Breast epithelium (tissue), 4 donors: ENCODE results near the gene SIGLEC11. TPM values are rescaled to one million over a fixed set of nuclear protein-coding genes. Genes with fewer than 3 reads are reported as not detected.

ENCODE experiments used
- DNase-seq, 2 donors: peaks; one replicate each; pipeline ENCODE4 v3.0.0-alpha.2; 2019; ENCODE audit warnings: low spot score in 2 of 2
- H3K27ac ChIP-seq, 2 donors: fragments of 200-600 bp; sonication (generic) in 1 of 2; one replicate each; pipeline ENCODE4 v1.5.1; 2016 to 2019; ENCODE audit warnings: mild to moderate bottlenecking in 1 of 2
- H3K27me3 ChIP-seq, 2 donors: fragments of 200-600 bp; sonication (generic) in 1 of 2; one replicate each; pipeline versions ENCODE4 v1.5.1 to v1.6.0; 2017 to 2019; ENCODE audit warnings: control low read depth in 1 of 2, mild to moderate bottlenecking in 1 of 2
- H3K36me3 ChIP-seq: fragments of 200-600 bp; one replicate; pipeline ENCODE4 v1.5.1; 2019
- H3K4me1 ChIP-seq, 2 donors: fragments of 200-600 bp; sonication (generic); one replicate each; pipeline ENCODE4 v1.5.1; 2016 to 2019; ENCODE audit warnings: control low read depth in 1 of 2
- H3K4me3 ChIP-seq, 3 donors: fragments of 200-600 bp; sonication (generic); 1 replicate in 2 of 3; 2 replicates in 1 of 3; pipeline ENCODE4 v1.5.1; 2016 to 2019; ENCODE audit warnings: mild to moderate bottlenecking in 3 of 3, moderate library complexity in 2 of 3
- H3K9me3 ChIP-seq, 2 donors: fragments of 200-600 bp; sonication (generic) in 1 of 2; one replicate each; pipeline ENCODE4 v1.5.1; 2016 to 2019; ENCODE audit warnings: control low read depth in 1 of 2
- POLR2A ChIP-seq: fragments of 450-650 bp; IDR thresholded peaks from one replicate; pipeline ENCODE4 v1.6.1; 2016; ENCODE audit warnings: antibody characterized with exemption, mild to moderate bottlenecking, moderate library complexity
- POLR2AphosphoS5 ChIP-seq, 3 donors: sonication (generic); formaldehyde crosslinking; IDR thresholded peaks; one replicate each; pipeline ENCODE4 v1.6.1; 2017; ENCODE audit warnings: antibody characterized with exemption in 3 of 3
- intact Hi-C: fragments of 100-400 bp; cut with DNase I; formaldehyde crosslinking; loops from one replicate; pipeline ENCODE4 v1.15.1; 2023; ENCODE audit warnings: low total_unique reads
- total RNA-seq, 3 donors: library from RNA; depleted of rRNA; stranded (reverse); fragments of >200 nt; gene quantifications; one replicate each; pipeline ENCODE4 v1.1.0, GENCODE V29; 2016
- TF ChIP-seq, protein P1 (sequence below), 3 donors: fragments of 450-650 bp; IDR thresholded peaks; one replicate each; pipeline ENCODE4 v1.5.1; 2016 to 2017; ENCODE audit warnings: antibody characterized with exemption in 3 of 3, mild to moderate bottlenecking in 3 of 3, moderate library complexity in 3 of 3

SIGLEC11 gene
- total RNA-seq, 3 donors from 2014 or later: 0.59 to 2.2 (median 0.66) TPM

DNA sequence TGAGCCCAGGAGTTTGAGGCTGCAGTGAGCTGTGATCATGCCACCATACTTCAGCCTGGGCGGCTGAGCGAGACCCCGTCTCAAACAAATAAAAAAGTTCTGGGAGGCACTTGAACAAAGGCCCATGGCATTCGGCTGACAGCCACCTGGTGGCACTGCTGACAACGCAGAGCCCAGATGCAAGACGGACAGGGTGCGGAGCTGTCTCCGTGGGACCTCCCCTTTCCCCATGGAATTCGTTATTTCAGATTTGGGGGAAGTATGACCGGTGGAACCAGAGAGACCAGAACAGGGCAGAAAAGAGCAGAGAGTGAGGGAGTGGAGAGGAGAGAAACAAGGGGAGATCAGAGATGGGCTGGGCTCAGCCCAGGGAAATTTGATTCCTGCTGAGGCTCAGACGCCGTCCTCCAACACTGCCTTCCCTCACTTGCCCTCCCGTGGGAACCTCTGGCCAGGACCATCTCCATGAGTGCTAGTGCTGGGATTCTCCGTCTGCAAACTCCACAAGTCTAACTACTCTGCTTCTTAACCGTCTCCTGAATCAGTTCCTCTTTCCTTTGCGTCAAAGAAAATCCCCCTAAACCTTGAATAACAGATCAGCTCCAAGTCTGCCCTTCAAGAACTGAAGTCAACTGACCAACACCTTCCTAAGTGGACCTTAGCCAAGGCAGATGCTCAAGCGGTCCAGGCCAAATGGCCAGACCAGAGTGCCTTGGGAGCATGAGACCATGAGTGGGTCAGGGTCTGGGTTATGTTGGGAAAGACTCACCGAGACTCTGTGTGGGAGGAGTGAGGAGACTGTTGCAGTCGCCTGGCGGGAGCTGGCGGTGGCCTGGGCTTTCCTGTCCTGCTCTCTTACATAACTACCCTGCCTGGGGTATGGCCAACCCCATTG lies 43.9 kb downstream of the SIGLEC11 start:
- H3K4me1 ChIP-seq: no peaks in the 10 kb centered on the region
- H3K9me3 ChIP-seq: no peaks in the 10 kb centered on the region
- no peak for DNase-seq
- intact Hi-C loops: no loop called here
- H3K36me3 ChIP-seq: no peaks in the 10 kb centered on the region
- TF ChIP-seq POLR2AphosphoS5 (IDR thresholded peaks at IDR 0.05) (no peak), POLR2A (no peak)
- TF ChIP-seq, protein P1, sequence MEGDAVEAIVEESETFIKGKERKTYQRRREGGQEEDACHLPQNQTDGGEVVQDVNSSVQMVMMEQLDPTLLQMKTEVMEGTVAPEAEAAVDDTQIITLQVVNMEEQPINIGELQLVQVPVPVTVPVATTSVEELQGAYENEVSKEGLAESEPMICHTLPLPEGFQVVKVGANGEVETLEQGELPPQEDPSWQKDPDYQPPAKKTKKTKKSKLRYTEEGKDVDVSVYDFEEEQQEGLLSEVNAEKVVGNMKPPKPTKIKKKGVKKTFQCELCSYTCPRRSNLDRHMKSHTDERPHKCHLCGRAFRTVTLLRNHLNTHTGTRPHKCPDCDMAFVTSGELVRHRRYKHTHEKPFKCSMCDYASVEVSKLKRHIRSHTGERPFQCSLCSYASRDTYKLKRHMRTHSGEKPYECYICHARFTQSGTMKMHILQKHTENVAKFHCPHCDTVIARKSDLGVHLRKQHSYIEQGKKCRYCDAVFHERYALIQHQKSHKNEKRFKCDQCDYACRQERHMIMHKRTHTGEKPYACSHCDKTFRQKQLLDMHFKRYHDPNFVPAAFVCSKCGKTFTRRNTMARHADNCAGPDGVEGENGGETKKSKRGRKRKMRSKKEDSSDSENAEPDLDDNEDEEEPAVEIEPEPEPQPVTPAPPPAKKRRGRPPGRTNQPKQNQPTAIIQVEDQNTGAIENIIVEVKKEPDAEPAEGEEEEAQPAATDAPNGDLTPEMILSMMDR (IDR thresholded peaks at IDR 0.05): no peak
- H3K27ac ChIP-seq: no peak overlapping the region
- H3K27me3 ChIP-seq: no peaks in the 10 kb centered on the region
- H3K4me3 ChIP-seq: no peak overlapping the region

GRCh38 chr19:49915271-49915670 lies 45.7 kb downstream of the SIGLEC11 start:
- Histone ChIP-seq H3K36me3 (no peaks in the 10 kb centered on the region), H3K4me1 (no peaks in the 10 kb centered on the region), H3K4me3 (no peak overlapping the region), H3K27ac (no peak overlapping the region), H3K27me3 (no peaks in the 10 kb centered on the region), H3K9me3 (no peaks in the 10 kb centered on the region)
- no peak for DNase-seq
- intact Hi-C loops: no loop called here
- no peak for TF ChIP-seq POLR2A
- TF ChIP-seq, protein P1 (IDR thresholded peaks at IDR 0.05): no peak
- no peak for TF ChIP-seq POLR2AphosphoS5 (IDR thresholded peaks at IDR 0.05)

DNA sequence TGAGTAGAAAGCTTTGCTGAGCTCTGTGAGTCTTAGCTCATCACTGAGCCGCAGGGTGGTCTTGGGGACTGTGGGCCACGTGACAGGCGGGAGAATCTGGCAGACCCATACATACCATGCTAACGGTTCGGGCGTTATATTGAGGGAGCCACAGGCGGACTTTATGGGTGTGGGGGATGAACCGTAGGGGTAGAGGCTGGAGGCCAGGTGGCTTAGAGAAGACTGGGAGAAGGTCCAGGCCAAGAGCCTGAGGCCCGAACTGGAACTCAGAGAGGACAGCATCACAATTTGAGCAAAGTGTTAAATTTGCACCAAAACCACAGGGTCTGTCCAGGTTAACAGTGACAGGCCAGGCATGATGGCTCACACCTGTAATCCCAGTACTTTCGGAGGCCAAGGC lies 47.3 kb downstream of the SIGLEC11 start:
- H3K27ac ChIP-seq: no peak overlapping the region
- DNase-seq: no peak
- no peaks in the 10 kb centered on the region for H3K27me3 ChIP-seq
- no peaks in the 10 kb centered on the region for H3K36me3 ChIP-seq
- H3K4me3 ChIP-seq: no peak overlapping the region
- no peaks in the 10 kb centered on the region for H3K9me3 ChIP-seq
- TF ChIP-seq, protein P1 (IDR thresholded peaks at IDR 0.05): no peak
- no peak for TF ChIP-seq POLR2A
- TF ChIP-seq POLR2AphosphoS5 (IDR thresholded peaks at IDR 0.05): no peak
- no peaks in the 10 kb centered on the region for H3K4me1 ChIP-seq
- intact Hi-C loops: no loop called here

DNA sequence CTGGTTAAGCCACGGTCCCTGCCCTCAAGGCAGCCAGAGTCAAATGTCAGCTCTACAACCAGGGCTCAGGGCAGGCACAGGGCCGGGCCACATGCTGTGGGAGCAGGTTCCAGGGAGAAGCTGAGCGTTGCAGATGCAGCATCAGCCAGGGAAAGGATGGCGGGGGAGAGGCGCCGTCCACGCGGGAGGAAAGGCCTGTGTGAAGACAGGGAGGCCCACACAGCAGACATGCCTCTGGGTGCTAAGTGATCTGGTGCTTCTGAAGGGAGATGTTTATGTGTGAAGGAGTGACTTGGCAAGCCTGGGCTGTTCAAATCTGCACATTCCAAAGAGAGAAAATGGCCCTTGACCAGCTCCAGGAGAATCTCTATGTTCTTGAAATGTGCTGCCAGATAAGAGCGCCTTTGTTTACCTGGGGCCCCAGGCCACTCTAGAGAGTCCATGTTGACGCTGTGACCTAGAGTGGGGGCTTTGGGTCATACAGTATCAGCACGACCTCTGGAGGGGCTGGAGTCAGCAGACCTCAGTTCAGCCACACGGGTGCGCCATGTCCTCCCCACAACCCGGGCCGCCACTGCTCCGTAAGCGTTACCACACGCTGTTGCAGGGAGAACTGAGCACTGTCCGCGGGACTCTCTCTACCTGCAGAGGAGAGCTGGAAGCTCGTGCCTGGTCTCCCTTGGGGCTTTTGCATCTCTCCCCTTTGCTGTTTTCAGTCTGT lies 47.8 kb downstream of the SIGLEC11 start:
- Histone ChIP-seq H3K4me1 (no peaks in the 10 kb centered on the region), H3K4me3 (no peak overlapping the region), H3K36me3 (peaks cover 6% of the 10 kb centered on the region), H3K27me3 (no peaks in the 10 kb centered on the region), H3K9me3 (no peaks in the 10 kb centered on the region), H3K27ac (no peak overlapping the region)
- intact Hi-C loops: no loop called here
- no peak for DNase-seq
- TF ChIP-seq, protein P1 (IDR thresholded peaks at IDR 0.05): no peak
- TF ChIP-seq POLR2A: no peak
- TF ChIP-seq POLR2AphosphoS5 (IDR thresholded peaks at IDR 0.05): no peak
